Thyroid gland (tissue), 4 donors: ENCODE results near the gene NDUFS2.

Experiments
- POLR2A ChIP-seq, 2 donors: fragments of 450-650 bp; IDR thresholded peaks; one replicate each; pipeline ENCODE4 v1.6.1; 2017; ENCODE audit warnings: antibody characterized with exemption in 2 of 2, mild to moderate bottlenecking in 2 of 2, moderate library complexity in 1 of 2
- TF ChIP-seq, protein P1 (sequence below), 6 experiments: fragments of 200-600 bp in 3 of 6; fragments of 450-650 bp in 3 of 6; sonication (generic) in 3 of 6; IDR thresholded peaks; one replicate each; pipeline ENCODE4 v1.5.1; 2016 to 2019; ENCODE audit warnings: antibody characterized with exemption in 6 of 6, mild to moderate bottlenecking in 2 of 6, inconsistent platforms in 1 of 6, moderate library complexity in 1 of 6

DNA sequence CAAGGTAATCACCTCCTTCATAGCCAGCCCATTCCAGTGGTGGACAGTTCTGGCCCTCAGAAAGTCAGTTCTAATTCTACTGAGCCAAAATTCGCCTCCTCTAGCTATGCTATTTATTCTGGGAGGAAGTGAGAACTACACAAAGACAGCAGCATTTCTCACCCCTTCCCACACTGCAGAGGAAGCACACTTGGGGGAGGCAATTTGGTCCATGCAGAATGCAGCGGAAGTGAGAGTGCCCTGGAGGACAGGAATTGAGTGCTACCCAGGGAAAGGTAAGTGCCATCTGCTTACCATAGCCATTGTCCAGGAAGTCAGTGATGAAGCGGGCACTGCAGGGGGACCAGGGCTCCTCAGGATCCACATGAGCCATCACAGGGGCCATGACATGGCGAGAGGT lies 7.0 kb upstream of the NDUFS2 start:
- TF ChIP-seq, protein P1, sequence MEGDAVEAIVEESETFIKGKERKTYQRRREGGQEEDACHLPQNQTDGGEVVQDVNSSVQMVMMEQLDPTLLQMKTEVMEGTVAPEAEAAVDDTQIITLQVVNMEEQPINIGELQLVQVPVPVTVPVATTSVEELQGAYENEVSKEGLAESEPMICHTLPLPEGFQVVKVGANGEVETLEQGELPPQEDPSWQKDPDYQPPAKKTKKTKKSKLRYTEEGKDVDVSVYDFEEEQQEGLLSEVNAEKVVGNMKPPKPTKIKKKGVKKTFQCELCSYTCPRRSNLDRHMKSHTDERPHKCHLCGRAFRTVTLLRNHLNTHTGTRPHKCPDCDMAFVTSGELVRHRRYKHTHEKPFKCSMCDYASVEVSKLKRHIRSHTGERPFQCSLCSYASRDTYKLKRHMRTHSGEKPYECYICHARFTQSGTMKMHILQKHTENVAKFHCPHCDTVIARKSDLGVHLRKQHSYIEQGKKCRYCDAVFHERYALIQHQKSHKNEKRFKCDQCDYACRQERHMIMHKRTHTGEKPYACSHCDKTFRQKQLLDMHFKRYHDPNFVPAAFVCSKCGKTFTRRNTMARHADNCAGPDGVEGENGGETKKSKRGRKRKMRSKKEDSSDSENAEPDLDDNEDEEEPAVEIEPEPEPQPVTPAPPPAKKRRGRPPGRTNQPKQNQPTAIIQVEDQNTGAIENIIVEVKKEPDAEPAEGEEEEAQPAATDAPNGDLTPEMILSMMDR (IDR thresholded peaks at IDR 0.05) = no peak
- no peak for TF ChIP-seq POLR2A (IDR thresholded peaks at IDR 0.05)
